Mesenchymal stem cell (in vitro differentiated cells and primary cell): Measurements from ENCODE around the gene KRTAP12-3.
"Not testable (repeated sequence)": the region's sequence is repeated elsewhere in the genome, so short reads cannot be mapped to it uniquely, and the experiment has no call there.

Experiments
- DNase-seq: peaks from one replicate; pipeline ENCODE4 v3.0.0-alpha.2; 2013
- H2AFZ ChIP-seq: one replicate; pipeline ENCODE4 v1.6.1; 2013; ENCODE audit warnings: low read depth, mild to moderate bottlenecking, control low read depth, inconsistent platforms, low read length, moderate library complexity
- H2AK5ac ChIP-seq: 2 replicates; pipeline ENCODE4 v1.6.1; 2013; ENCODE audit warnings: low read length, moderate library complexity, mild to moderate bottlenecking, inconsistent platforms; ENCODE audit not compliant: severe bottlenecking
- H2BK120ac ChIP-seq: one replicate; pipeline ENCODE4 v1.6.1; 2013; ENCODE audit warnings: low read depth, mild to moderate bottlenecking, inconsistent platforms, low read length, moderate library complexity
- H2BK12ac ChIP-seq, 2 experiments: one replicate each; pipeline ENCODE4 v1.6.1; 2013; ENCODE audit warnings: inconsistent platforms in 2 of 2, low read length in 2 of 2, mild to moderate bottlenecking in 2 of 2, moderate library complexity in 2 of 2, control low read depth in 1 of 2
- H2BK15ac ChIP-seq: one replicate; pipeline ENCODE4 v1.6.1; 2013; ENCODE audit warnings: mild to moderate bottlenecking, low read depth, inconsistent platforms; ENCODE audit not compliant: poor library complexity, severe bottlenecking
- H2BK5ac ChIP-seq: 2 replicates; pipeline ENCODE4 v1.6.1; 2013; ENCODE audit warnings: low read depth, mild to moderate bottlenecking, low read length, control low read depth, inconsistent platforms; ENCODE audit not compliant: poor library complexity, severe bottlenecking
- H3K14ac ChIP-seq, 2 experiments: one replicate each; pipeline ENCODE4 v1.6.1; 2013; ENCODE audit warnings: inconsistent platforms in 2 of 2, low read length in 2 of 2, control low read depth in 1 of 2, mild to moderate bottlenecking in 1 of 2, moderate library complexity in 1 of 2
- H3K18ac ChIP-seq, 2 experiments: one replicate each; pipeline ENCODE4 v1.6.1; 2013; ENCODE audit warnings: inconsistent platforms in 2 of 2, low read length in 2 of 2, control low read depth in 1 of 2, low read depth in 1 of 2, mild to moderate bottlenecking in 1 of 2
- H3K23ac ChIP-seq, 2 experiments: one replicate each; pipeline ENCODE4 v1.6.1; 2013; ENCODE audit warnings: inconsistent platforms in 2 of 2, low read length in 2 of 2, mild to moderate bottlenecking in 2 of 2, moderate library complexity in 2 of 2, control low read depth in 1 of 2
- H3K27ac ChIP-seq: 2 replicates; pipeline ENCODE4 v1.5.1; 2013; ENCODE audit warnings: mild to moderate bottlenecking, moderate library complexity, low read length, control low read depth, inconsistent platforms; ENCODE audit not compliant: poor library complexity, severe bottlenecking
- H3K27me3 ChIP-seq, 2 experiments: 2 replicates each; pipeline versions ENCODE4 v1.6.1 to v1.7.0; 2013; ENCODE audit warnings: low read length in 2 of 2, mild to moderate bottlenecking in 2 of 2, moderate library complexity in 2 of 2, control low read depth in 1 of 2, inconsistent platforms in 1 of 2; ENCODE audit not compliant: control insufficient read depth in 1 of 2, insufficient read depth in 1 of 2
- H3K36me3 ChIP-seq, 2 experiments: 2 replicates each; pipeline versions ENCODE4 v1.6.1 to v1.7.0; 2013; ENCODE audit warnings: low read length in 2 of 2, control low read depth in 1 of 2, inconsistent platforms in 1 of 2, low read depth in 1 of 2, mild to moderate bottlenecking in 1 of 2; ENCODE audit not compliant: insufficient read depth in 2 of 2, control insufficient read depth in 1 of 2
- H3K4ac ChIP-seq, 2 experiments: one replicate each; pipeline ENCODE4 v1.6.1; 2013; ENCODE audit warnings: inconsistent platforms in 2 of 2, low read length in 2 of 2, mild to moderate bottlenecking in 2 of 2, moderate library complexity in 2 of 2, control low read depth in 1 of 2, low read depth in 1 of 2
- H3K4me1 ChIP-seq: 2 replicates; pipeline ENCODE4 v1.6.1; 2013; ENCODE audit warnings: low read depth, low read length, control low read depth; ENCODE audit not compliant: control insufficient read depth, insufficient read depth
- H3K4me2 ChIP-seq: 2 replicates; pipeline ENCODE4 v1.6.1; 2013; ENCODE audit warnings: low read length, mild to moderate bottlenecking, inconsistent platforms; ENCODE audit not compliant: poor library complexity, severe bottlenecking
- H3K4me3 ChIP-seq, 2 experiments: 2 replicates each; pipeline versions ENCODE4 v1.5.1 to v1.7.0; 2013; ENCODE audit warnings: low read length in 2 of 2, mild to moderate bottlenecking in 2 of 2, control low read depth in 1 of 2, low read depth in 1 of 2; ENCODE audit not compliant: insufficient read depth in 1 of 2
- H3K79me1 ChIP-seq: replicated peaks from 2 replicates; pipeline ENCODE4 v1.6.1; 2013; ENCODE audit warnings: mild to moderate bottlenecking, control low read depth, low read length, inconsistent platforms; ENCODE audit not compliant: poor library complexity, severe bottlenecking
- H3K9ac ChIP-seq: 2 replicates; pipeline ENCODE4 v1.7.0; 2013; ENCODE audit warnings: mild to moderate bottlenecking, low read length, moderate library complexity
- H3K9me3 ChIP-seq: 2 replicates; pipeline ENCODE4 v1.7.0; 2013; ENCODE audit warnings: mild to moderate bottlenecking, low read length; ENCODE audit not compliant: control insufficient read depth
- H4K8ac ChIP-seq: one replicate; pipeline ENCODE4 v1.6.1; 2013; ENCODE audit warnings: inconsistent platforms, mild to moderate bottlenecking, low read length, moderate library complexity
- H4K91ac ChIP-seq: one replicate; pipeline ENCODE4 v1.6.1; 2013; ENCODE audit warnings: mild to moderate bottlenecking, low read length, inconsistent platforms
- WGBS: methylation state at CpG from one replicate; pipeline ENCODE4 v1.1.7; 2013; ENCODE audit warnings: mixed read lengths; 5-methylcytosine and 5-hydroxymethylcytosine counted together

KRTAP12-3 gene

GRCh38 chr21:44697172-44697810 is 39.6 kb downstream of the KRTAP12-3 start, which contains the start of gene KRTAP10-12:
TSS of gene KRTAP10-12 (plus strand) at chr21:44697172. CDS start at chr21:44697202, 30 bp downstream.
- not testable (repeated sequence) for H4K91ac ChIP-seq
- 35% methylated on average over 17 of the region's 21 CpGs for WGBS
- peaks cover 60 to 67% of the 10 kb centered on the region in 2 experiments for H3K27me3 ChIP-seq

GRCh38 chr21:44697811-44698734 is 40.3 kb downstream of the KRTAP12-3 start:
- H2BK12ac ChIP-seq, result no peak overlapping the region

More at GRCh38 chr21:44697172-44697810, 39.6 kb downstream of the KRTAP12-3 start, which contains the start of gene KRTAP10-12:
- H3K79me1 ChIP-seq, DNase-seq, H2BK5ac ChIP-seq, H2AK5ac ChIP-seq, H3K9ac ChIP-seq, H3K4ac ChIP-seq, H2BK120ac ChIP-seq, H3K4me3 ChIP-seq, H3K27ac ChIP-seq, H4K8ac ChIP-seq, H3K4me2 ChIP-seq, H2BK12ac ChIP-seq, H2BK15ac ChIP-seq, H3K18ac ChIP-seq, H3K36me3 ChIP-seq: not testable (repeated sequence)
- peak within 1 kb of the TSS in 1 of 2 experiments; percentile 64 for H3K23ac ChIP-seq
- H3K14ac ChIP-seq, result peak within 1 kb of the TSS in 1 of 2 experiments; percentile 31
- peak within 1 kb of the TSS; percentile 19 for H2AFZ ChIP-seq
- peaks cover 12% of the 10 kb centered on the region for H3K4me1 ChIP-seq
- H3K9me3 ChIP-seq, result peaks cover 18% of the 10 kb centered on the region

DNA sequence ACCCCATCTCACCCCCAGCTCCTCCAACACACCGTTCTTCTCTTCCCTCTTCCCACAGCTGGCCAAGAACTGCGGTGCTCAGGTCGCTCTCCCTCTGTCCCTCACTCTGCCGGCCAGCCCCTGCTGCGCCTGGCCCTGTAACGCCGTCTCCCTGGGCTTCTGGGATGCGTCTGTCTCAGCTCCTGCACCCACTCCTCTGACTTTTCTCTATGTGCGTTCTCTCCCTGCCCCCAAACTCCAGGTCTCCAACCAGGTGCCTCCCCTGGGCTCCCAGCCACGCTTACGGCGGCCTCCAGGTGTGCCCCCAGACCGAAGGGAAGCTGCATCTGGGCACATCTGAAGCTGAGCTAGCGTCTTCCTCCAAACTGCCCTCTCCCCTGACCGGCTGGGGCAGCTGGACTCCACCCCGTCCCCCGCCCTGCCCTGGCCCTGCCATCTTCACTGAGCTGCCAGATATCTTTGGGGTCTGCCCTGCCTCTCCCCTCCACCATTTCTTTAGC is 41.8 kb downstream of the KRTAP12-3 start:
- no peak overlapping the region for H3K4me3 ChIP-seq
- H3K4me2 ChIP-seq, result no peak overlapping the region
- H3K14ac ChIP-seq, result no peak overlapping the region
- no peaks in the 10 kb centered on the region for H3K9me3 ChIP-seq
- no peak overlapping the region for H3K23ac ChIP-seq
- no peak overlapping the region for H2BK12ac ChIP-seq
- peaks cover 82 to 89% of the 10 kb centered on the region in 2 experiments for H3K27me3 ChIP-seq
- no peak overlapping the region for H3K18ac ChIP-seq
- no peak overlapping the region for H2AK5ac ChIP-seq
- no peak overlapping the region for H3K27ac ChIP-seq
- 72% methylated on average over 17 of the region's 17 CpGs for WGBS
- H3K4me1 ChIP-seq, result peaks cover 12% of the 10 kb centered on the region
- no peak for DNase-seq
- no peak overlapping the region for H2BK120ac ChIP-seq
- H4K8ac ChIP-seq, result no peak overlapping the region
- H2BK15ac ChIP-seq, result no peak overlapping the region
- H3K4ac ChIP-seq, result no peak overlapping the region
- no peak overlapping the region for H4K91ac ChIP-seq
- H3K79me1 ChIP-seq, result no peaks in the 10 kb centered on the region
- no peak overlapping the region for H2BK5ac ChIP-seq
- H3K36me3 ChIP-seq, result peaks cover 0 to 4% of the 10 kb centered on the region in 2 experiments
- H2AFZ ChIP-seq, result no peak overlapping the region
- H3K9ac ChIP-seq, result no peak overlapping the region

More at GRCh38 chr21:44697811-44698734, 40.3 kb downstream of the KRTAP12-3 start:
- Histone ChIP-seq H2AFZ (peak overlapping the region; percentile 19), H3K27me3 (peaks cover 67 to 75% of the 10 kb centered on the region in 2 experiments), H3K4me3 (no peak overlapping the region), H3K9me3 (peaks cover 10% of the 10 kb centered on the region), H3K4me2 (no peak overlapping the region), H3K14ac (peak overlapping the region in 1 of 2 experiments; percentile 31), H3K27ac (no peak overlapping the region), H3K23ac (peak overlapping the region in 1 of 2 experiments; percentile 64), H3K4ac (no peak overlapping the region), H2BK15ac (no peak overlapping the region), H3K4me1 (peaks cover 12% of the 10 kb centered on the region), H3K36me3 (no peaks in the 10 kb centered on the region), H4K91ac (no peak overlapping the region), H3K9ac (no peak overlapping the region), H3K18ac (no peak overlapping the region), H4K8ac (no peak overlapping the region), H2BK120ac (no peak overlapping the region), H2AK5ac (no peak overlapping the region), H3K79me1 (no peaks in the 10 kb centered on the region), H2BK5ac (no peak overlapping the region)
- WGBS, result 30% methylated on average over 35 of the region's 35 CpGs
- DNase-seq, result no peak
